Caco-2 (cell line): ENCODE data around the gene MMAA. TPM values are rescaled to one million over a fixed set of nuclear protein-coding genes. Genes with fewer than 3 reads are reported as not detected.
"Not testable (repeated sequence)": the region's sequence is repeated elsewhere in the genome, so short reads cannot be mapped to it uniquely, and the experiment has no call there.

Experiments
- BruUV-seq: library from RNA; stranded (reverse); fragments of 400-500 nt; replicated peaks from 2 replicates; lab custom pipeline; 2021; lab: Mats Ljungman, UMichigan
- CTCF ChIA-PET: fragments of 300-600 bp; sonication (Branson Sonifier 250); formaldehyde crosslinking; loops from one replicate; lab custom pipeline; 2022; ENCODE audit warnings: antibody characterized with exemption; lab: Charles Lee
- POLR2A ChIA-PET: fragments of 300-600 bp; sonication (Branson Sonifier 250); formaldehyde crosslinking; loops from one replicate; lab custom pipeline; 2022; ENCODE audit warnings: antibody characterized with exemption; lab: Charles Lee
- DNase-seq, 2 experiments: peaks; one replicate each; pipeline versions ENCODE4 v3.0.0 to v3.0.0-alpha.2; 2020 to 2022
- H3K27me3 ChIP-seq: replicated peaks from 2 replicates; pipeline ENCODE4 v1.6.0; 2011; ENCODE audit warnings: low read length; ENCODE audit not compliant: control insufficient read depth, insufficient read depth
- H3K36me3 ChIP-seq: 2 replicates; pipeline ENCODE4 v1.5.1; 2011; ENCODE audit warnings: low read length; ENCODE audit not compliant: control insufficient read depth, insufficient read depth
- H3K4me1 ChIP-seq: fragments of 250-450 bp; sonication (Bioruptor Pico); 2 replicates; pipeline ENCODE4 v1.5.1; 2020; ENCODE audit warnings: mild to moderate bottlenecking
- H3K4me3 ChIP-seq: 2 replicates; pipeline ENCODE4 v1.5.1; 2011; ENCODE audit warnings: low read depth, mild to moderate bottlenecking, control low read depth, low read length
- H3K9me3 ChIP-seq: fragments of 250-450 bp; sonication (Bioruptor Pico); 2 replicates; pipeline ENCODE4 v1.5.1; 2020; ENCODE audit warnings: mild to moderate bottlenecking, moderate library complexity
- H3K27ac Mint-ChIP-seq: one replicate; pipeline ENCODE4 v1.8.0; 2022; ENCODE audit warnings: mixed read lengths; ENCODE audit not compliant: unreplicated experiment
- H3K27me3 Mint-ChIP-seq: one replicate; pipeline ENCODE4 v1.8.0; 2022; ENCODE audit warnings: mixed read lengths; ENCODE audit not compliant: insufficient read depth, unreplicated experiment
- H3K36me3 Mint-ChIP-seq: one replicate; pipeline ENCODE4 v1.8.0; 2022; ENCODE audit warnings: mild to moderate bottlenecking, mixed read lengths; ENCODE audit not compliant: insufficient read depth, unreplicated experiment
- H3K4me1 Mint-ChIP-seq: one replicate; pipeline ENCODE4 v1.8.0; 2022; ENCODE audit warnings: low read depth, mixed read lengths; ENCODE audit not compliant: unreplicated experiment
- H3K4me3 Mint-ChIP-seq: one replicate; pipeline ENCODE4 v1.8.0; 2022; ENCODE audit warnings: mild to moderate bottlenecking, moderate library complexity, mixed read lengths; ENCODE audit not compliant: unreplicated experiment
- H3K9me3 Mint-ChIP-seq: one replicate; pipeline ENCODE4 v1.8.0; 2022; ENCODE audit warnings: mixed read lengths; ENCODE audit not compliant: unreplicated experiment
- intact Hi-C: fragments of 100-400 bp; cut with micrococcal nuclease; formaldehyde crosslinking; loops from one replicate; pipeline ENCODE4 v1.10.0; 2022; ENCODE audit not compliant: unreplicated experiment
- total RNA-seq: library from RNA; stranded (reverse); gene quantifications from 2 replicates; pipeline ENCODE4 v1.2.3, GENCODE V29; 2022
- TF ChIP-seq, protein P1 (sequence below), 2 experiments: fragments of 200-600 bp in 1 of 2; IDR thresholded peaks; 1 replicate in 1 of 2; 2 replicates in 1 of 2; pipeline versions ENCODE4 v1.5.1 to v1.8.0; 2011 to 2022; ENCODE audit warnings: antibody characterized with exemption in 1 of 2, control low read depth in 1 of 2, inconsistent platforms in 1 of 2, low read depth in 1 of 2, low read length in 1 of 2, mild to moderate bottlenecking in 1 of 2, moderate library complexity in 1 of 2; ENCODE audit not compliant: insufficient read depth in 1 of 2, severe bottlenecking in 1 of 2, unreplicated experiment in 1 of 2

MMAA gene
- total RNA-seq, 1 experiment from 2014 or later, result 1.7 TPM

DNA sequence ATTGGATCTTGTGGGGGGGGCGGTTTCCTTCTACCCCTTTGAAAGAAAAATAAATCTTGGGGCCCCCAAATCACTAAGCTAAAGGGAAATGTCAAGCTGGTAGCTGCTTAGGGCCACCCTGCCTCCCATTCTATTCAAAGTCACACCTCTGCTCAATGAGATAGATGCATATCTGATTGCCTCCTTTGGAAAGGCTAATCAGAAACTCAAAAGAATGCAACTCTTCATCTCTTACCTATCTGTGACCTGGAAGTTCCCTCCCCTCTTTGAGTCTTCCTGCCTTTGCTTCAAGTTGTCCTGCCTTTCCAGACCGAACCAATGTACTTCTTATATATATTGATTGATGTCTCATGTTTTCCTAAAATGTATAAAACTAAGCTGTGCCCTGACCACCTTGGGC is 67.8 kb downstream of the MMAA start:
- H3K9me3 ChIP-seq, result no peaks in the 10 kb centered on the region
- no peaks in the 10 kb centered on the region for H3K4me1 ChIP-seq
- BruUV-seq, result no TSS peak
- H3K36me3 Mint-ChIP-seq, result no peaks in the 10 kb centered on the region
- H3K9me3 Mint-ChIP-seq, result peaks cover 10% of the 10 kb centered on the region
- CTCF ChIA-PET, result no interaction called here
- no peaks in the 10 kb centered on the region for H3K36me3 ChIP-seq
- H3K27me3 Mint-ChIP-seq, result no peaks in the 10 kb centered on the region
- H3K27me3 ChIP-seq, result no peaks in the 10 kb centered on the region
- TF ChIP-seq, protein P1, sequence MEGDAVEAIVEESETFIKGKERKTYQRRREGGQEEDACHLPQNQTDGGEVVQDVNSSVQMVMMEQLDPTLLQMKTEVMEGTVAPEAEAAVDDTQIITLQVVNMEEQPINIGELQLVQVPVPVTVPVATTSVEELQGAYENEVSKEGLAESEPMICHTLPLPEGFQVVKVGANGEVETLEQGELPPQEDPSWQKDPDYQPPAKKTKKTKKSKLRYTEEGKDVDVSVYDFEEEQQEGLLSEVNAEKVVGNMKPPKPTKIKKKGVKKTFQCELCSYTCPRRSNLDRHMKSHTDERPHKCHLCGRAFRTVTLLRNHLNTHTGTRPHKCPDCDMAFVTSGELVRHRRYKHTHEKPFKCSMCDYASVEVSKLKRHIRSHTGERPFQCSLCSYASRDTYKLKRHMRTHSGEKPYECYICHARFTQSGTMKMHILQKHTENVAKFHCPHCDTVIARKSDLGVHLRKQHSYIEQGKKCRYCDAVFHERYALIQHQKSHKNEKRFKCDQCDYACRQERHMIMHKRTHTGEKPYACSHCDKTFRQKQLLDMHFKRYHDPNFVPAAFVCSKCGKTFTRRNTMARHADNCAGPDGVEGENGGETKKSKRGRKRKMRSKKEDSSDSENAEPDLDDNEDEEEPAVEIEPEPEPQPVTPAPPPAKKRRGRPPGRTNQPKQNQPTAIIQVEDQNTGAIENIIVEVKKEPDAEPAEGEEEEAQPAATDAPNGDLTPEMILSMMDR (IDR thresholded peaks at IDR 0.05; ENCODE audit: insufficient read depth in 1 of 2, low read depth in 1 of 2, low read length in 1 of 2, severe bottlenecking in 1 of 2, unreplicated experiment in 1 of 2), result no peak
- intact Hi-C loops, result no loop called here
- H3K4me1 Mint-ChIP-seq, result no peaks in the 10 kb centered on the region
- POLR2A ChIA-PET, result no interaction called here
- H3K4me3 ChIP-seq, result no peak overlapping the region
- no peak for DNase-seq
- no peak overlapping the region for H3K27ac Mint-ChIP-seq
- H3K4me3 Mint-ChIP-seq, result no peak overlapping the region

DNA sequence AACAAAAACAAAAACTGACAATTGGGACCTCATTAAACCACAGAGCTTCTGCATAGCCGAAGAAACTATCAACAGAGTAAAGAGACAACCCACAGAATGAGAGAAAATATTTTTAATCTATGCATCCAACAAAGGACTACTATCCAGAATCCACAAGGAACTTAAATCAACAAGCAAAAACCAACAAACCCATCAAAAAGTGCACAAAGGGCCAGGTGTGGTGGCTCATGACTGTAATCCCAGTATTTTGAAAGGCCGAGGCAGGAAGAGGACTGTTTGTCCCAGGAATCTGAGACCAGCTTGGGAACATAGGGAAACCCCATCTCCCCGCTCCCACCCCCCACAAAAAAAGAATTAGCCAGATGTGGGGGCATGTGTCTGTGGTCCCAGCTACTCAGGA is 71.4 kb downstream of the MMAA start:
- Mint-ChIP-seq H3K4me1 (no peaks in the 10 kb centered on the region), H3K9me3 (peaks cover 10% of the 10 kb centered on the region), H3K36me3 (no peaks in the 10 kb centered on the region), H3K27me3 (no peaks in the 10 kb centered on the region), H3K4me3 (no peak overlapping the region), H3K27ac (no peak overlapping the region)
- Histone ChIP-seq H3K9me3 (no peaks in the 10 kb centered on the region), H3K27me3 (no peaks in the 10 kb centered on the region), H3K36me3 (no peaks in the 10 kb centered on the region), H3K4me1 (no peaks in the 10 kb centered on the region), H3K4me3 (no peak overlapping the region)
- intact Hi-C loops, result no loop called here
- CTCF ChIA-PET, result no interaction called here
- POLR2A ChIA-PET, result no interaction called here
- TF ChIP-seq, protein P1 (IDR thresholded peaks at IDR 0.05; ENCODE audit: insufficient read depth in 1 of 2, low read depth in 1 of 2, low read length in 1 of 2, severe bottlenecking in 1 of 2, unreplicated experiment in 1 of 2), result no peak
- BruUV-seq, result no TSS peak
- DNase-seq, result no peak

DNA sequence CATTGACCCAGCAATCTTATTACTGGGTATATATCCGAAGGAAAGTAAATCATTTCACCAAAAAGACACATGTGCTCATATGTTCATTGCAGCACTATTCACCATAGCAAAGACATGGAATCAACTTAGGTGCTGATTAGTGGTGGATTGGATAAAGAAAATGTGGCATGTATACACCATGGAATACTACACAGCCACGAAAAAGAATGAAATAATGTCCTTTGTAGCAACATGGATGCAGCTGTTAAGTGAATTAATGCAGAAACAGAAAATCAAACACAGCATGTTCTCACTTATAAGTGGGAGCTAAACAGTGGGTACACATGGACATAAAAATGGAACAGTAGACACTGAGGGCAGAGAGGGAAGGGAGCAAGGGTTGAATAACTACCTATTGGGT is 72.2 kb downstream of the MMAA start:
- H3K36me3 Mint-ChIP-seq, H3K9me3 ChIP-seq, CTCF ChIA-PET: not testable (repeated sequence)

DNA sequence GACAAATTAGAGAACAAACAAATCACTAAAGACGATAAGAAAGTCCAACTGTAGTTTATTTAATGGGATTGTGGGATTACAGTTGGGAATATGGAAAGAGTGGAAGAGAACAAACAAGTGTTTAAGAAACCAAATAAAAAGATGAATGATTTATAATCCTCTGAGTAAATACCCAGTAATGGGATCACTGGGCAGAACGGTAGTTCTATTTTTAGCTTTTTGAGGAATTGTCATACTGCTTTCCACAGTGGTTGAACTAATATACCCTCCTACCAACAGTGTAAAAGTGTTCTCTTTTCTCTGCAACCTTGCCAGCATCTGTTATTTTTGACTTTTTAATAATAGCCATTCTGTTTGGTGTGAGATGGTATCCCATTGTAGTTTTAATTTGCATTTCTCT is 75.7 kb downstream of the MMAA start:
- Mint-ChIP-seq H3K36me3 (no peaks in the 10 kb centered on the region), H3K27ac (no peak overlapping the region), H3K9me3 (peaks cover 10% of the 10 kb centered on the region), H3K27me3 (no peaks in the 10 kb centered on the region), H3K4me3 (no peak overlapping the region), H3K4me1 (no peaks in the 10 kb centered on the region)
- DNase-seq, result no peak
- intact Hi-C loops, result no loop called here
- Histone ChIP-seq H3K4me1 (no peaks in the 10 kb centered on the region), H3K9me3 (no peaks in the 10 kb centered on the region), H3K36me3 (no peaks in the 10 kb centered on the region), H3K4me3 (no peak overlapping the region), H3K27me3 (no peaks in the 10 kb centered on the region)
- ChIA-PET POLR2A (no interaction called here), CTCF (no interaction called here)
- TF ChIP-seq, protein P1 (IDR thresholded peaks at IDR 0.05; ENCODE audit: insufficient read depth in 1 of 2, low read depth in 1 of 2, low read length in 1 of 2, severe bottlenecking in 1 of 2, unreplicated experiment in 1 of 2), result no peak
- no TSS peak for BruUV-seq

More for the DNA sequence above, 72.2 kb downstream of the MMAA start:
- H3K27me3 Mint-ChIP-seq, H3K9me3 Mint-ChIP-seq, DNase-seq, H3K4me1 ChIP-seq, H3K27ac Mint-ChIP-seq, H3K27me3 ChIP-seq, H3K36me3 ChIP-seq, POLR2A ChIA-PET, H3K4me3 ChIP-seq, BruUV-seq, intact Hi-C loops, H3K4me1 Mint-ChIP-seq, H3K4me3 Mint-ChIP-seq: not testable (repeated sequence)
